SU-DHL-6 (cell line): ENCODE data around the gene CCT4.

Experiments
- EZH2phosphoT487 ChIP-seq: fragments of 200-600 bp; sonication (generic), shearing (Covaris generic); conservative IDR thresholded peaks from 2 replicates; pipeline ENCODE4 v1.6.1; 2018; ENCODE audit warnings: mild to moderate bottlenecking, antibody characterized with exemption, low read length, moderate library complexity, mixed read lengths
- TF ChIP-seq, protein P1 (sequence below): fragments of 200-600 bp; sonication (generic); IDR thresholded peaks from one replicate; pipeline ENCODE4 v1.5.1; 2017; ENCODE audit warnings: antibody characterized with exemption, mild to moderate bottlenecking, low read length, moderate library complexity; ENCODE audit not compliant: insufficient read depth, poor library complexity, severe bottlenecking

DNA sequence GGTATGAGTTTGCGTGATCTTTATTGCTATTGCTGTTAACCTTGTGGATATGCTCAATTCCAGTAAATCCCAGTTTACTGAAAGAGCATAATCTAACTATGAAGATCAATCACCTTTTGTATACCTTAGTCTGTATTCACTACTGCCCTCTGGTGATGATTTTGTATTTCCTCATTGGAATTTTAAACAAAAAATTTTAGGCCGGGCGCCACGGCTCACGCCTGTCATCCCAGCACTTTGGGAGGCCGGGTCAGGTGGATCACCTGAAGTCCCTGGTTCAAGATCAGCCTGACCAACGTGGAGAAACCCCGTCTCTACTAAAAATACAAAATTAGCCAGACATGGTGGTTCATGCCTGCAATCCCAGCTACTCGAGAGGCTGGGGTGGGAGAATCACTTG lies 22.1 kb upstream of the CCT4 start:
- TF ChIP-seq, protein P1, sequence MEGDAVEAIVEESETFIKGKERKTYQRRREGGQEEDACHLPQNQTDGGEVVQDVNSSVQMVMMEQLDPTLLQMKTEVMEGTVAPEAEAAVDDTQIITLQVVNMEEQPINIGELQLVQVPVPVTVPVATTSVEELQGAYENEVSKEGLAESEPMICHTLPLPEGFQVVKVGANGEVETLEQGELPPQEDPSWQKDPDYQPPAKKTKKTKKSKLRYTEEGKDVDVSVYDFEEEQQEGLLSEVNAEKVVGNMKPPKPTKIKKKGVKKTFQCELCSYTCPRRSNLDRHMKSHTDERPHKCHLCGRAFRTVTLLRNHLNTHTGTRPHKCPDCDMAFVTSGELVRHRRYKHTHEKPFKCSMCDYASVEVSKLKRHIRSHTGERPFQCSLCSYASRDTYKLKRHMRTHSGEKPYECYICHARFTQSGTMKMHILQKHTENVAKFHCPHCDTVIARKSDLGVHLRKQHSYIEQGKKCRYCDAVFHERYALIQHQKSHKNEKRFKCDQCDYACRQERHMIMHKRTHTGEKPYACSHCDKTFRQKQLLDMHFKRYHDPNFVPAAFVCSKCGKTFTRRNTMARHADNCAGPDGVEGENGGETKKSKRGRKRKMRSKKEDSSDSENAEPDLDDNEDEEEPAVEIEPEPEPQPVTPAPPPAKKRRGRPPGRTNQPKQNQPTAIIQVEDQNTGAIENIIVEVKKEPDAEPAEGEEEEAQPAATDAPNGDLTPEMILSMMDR: no peak
- TF ChIP-seq EZH2phosphoT487: no peak
